HTR-8/SVneo (cell line): ENCODE data around the gene TPRN.

ENCODE experiments used
- DNase-seq: peaks from one replicate; pipeline ENCODE4 v3.0.0; 2011; ENCODE audit warnings: low spot score, mixed read lengths; ENCODE audit not compliant: insufficient read length
- FAIRE-seq: peaks from 2 replicates; lab custom pipeline; 2011; peaks lifted over from hg19 to GRCh38; lab: Jason Lieb, UNC

TPRN gene

DNA sequence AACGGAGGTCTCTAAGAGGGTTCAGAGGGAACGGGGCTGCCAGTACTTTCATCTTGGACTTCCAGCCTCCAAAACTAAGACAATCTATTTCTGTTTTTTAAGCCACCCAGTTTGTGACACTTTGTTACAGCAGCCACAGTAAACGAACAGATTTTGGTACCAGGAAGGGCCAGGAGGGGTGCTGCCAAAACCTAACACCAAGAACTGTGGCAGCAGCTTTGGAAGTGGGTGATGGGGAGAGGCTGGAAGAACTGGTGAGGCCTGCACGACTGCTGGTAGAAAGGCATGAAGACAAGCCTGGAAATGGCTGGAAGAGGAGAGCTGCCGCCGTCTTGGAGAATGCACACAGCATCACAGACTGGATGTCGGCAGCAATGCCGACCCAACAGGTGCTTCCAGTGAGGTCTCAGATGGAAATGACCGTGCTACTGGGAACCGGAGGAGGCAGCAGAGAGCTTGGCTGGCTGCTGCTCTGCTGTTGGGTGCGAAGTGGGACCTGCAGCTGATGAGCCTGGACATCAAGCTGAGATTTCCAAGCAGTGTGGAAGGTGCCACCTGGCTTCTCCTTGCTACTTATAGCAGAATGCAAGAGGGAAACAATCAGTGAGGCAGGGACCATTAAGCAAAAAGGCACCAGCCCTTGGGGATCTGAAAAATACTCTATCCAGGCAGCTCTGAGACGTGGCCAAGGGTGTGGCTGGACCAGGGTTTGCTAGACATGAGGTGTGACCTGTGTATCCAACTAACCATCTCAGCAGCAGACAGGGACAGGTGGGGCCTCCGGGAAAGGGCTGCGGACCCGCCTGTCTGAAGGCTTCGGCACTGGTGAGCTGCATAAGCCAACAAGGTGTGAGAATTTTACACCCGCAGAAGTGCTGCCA, 24.0 kb downstream of the TPRN start:
- DNase-seq (no peak), FAIRE-seq (no peak)

GRCh38 chr9:137175345-137175961, 25.1 kb downstream of the TPRN start:
- no peak for DNase-seq
- no peak for FAIRE-seq

DNA sequence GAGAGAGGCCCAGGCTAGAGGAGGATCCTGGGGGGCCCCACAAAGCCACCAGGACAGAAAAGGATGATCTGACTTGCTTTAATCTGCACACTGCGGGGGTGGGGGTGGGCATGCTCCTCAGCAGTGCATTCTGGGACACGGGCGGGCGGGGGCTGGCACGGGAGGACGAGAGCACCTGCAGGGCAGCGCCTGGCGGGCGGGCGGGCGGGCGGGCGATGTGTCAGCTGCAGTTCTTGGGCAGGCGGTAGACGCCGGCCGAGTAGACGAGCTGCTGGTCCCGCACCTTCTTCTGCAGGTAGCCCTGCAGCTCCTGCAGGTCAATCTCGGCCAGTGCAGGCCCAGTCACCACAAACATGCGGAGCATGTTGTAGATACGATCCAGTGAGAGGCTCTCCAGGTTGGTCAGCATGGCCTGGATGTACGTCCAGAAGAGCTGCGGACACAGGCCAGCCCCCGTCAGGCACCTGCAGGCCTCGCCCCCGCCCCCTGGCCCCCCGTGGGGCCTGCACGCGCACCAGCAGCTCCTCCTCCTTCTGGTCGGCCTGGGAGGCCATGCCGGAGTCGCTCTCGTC, 25.7 kb downstream of the TPRN start:
- no peak for FAIRE-seq
- no peak for DNase-seq

GRCh38 chr9:137173796-137174664, 26.5 kb downstream of the TPRN start:
- no peak for DNase-seq
- no peak for FAIRE-seq

DNA sequence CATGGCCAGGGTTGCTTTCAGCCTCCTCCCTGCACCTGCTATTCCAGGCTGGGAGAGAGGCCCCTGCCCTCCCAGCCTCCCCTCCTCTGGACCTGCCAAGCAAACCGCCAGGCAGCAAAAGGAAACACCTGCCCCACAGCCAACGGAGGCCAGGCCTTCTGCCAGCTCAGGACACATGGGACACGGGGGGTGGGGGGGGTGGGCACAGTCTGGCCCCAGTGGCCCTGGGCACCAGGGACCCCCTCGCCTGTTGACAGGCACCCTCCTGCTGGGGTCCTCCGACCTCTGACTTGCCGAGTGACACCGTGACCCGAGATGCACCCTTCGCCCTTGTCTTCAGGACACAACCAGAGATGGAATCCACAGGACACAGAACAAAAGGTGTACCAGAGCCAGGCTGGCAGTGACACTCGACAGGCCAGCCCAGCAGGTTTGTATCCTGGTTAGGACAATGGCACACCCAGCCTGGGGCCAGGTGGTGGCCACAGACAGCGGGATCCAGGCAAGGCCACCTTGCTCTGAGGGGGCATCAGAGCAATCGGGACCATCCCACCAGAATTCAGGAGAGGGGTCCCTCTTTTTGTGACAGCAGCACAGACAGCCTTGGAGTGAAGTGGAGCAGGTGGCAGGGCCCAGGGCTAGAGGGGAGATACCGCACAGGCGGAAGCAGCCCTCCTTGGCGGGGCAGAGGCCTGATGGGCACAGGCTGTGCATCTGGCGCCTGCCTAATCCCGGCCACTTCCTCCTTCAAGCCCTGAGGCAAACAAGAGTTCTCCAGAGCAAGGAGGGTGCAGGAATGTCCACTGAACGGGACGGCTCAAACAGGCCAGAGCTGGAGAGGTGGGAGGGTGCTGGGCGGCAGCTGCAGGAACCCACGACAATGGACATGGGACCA, 27.4 kb downstream of the TPRN start:
- DNase-seq = no peak
- FAIRE-seq = no peak

DNA sequence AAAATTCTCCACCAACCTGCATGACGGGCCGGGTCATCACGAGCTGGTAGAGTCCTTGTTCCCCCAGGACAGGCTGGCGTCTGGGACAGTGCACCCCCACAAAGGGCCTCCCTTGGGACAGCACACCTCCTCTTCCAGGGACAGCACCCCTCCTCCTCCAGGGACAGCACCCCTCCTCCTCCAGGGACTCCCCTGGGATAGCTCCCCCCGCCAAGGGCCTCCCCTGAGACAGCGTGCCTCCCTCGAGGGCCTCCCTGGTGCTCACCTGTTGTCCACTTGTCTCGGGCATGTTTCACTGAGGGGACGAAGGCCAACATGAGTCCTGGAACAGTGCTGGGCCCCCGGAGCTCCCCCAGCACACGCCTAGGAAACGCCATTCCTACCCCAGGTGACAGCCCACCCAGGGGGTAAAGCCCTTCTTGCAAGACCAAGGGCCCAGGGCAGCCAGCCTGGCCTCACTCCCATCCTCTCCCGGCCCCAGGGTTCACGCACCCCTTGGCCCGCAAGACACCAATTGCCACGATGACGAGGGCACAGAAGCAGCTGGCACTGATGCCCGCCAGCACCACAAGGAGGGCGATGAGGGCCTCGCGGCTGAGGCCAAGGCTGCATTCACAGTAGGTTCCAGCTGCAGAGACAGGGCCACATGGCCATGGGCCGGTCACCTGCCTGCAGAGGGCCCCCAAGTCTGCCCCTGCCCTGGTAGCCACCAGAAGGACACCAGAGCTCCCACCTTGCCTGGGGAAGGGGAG, 29.2 kb downstream of the TPRN start:
- no peak for FAIRE-seq
- DNase-seq = no peak

DNA sequence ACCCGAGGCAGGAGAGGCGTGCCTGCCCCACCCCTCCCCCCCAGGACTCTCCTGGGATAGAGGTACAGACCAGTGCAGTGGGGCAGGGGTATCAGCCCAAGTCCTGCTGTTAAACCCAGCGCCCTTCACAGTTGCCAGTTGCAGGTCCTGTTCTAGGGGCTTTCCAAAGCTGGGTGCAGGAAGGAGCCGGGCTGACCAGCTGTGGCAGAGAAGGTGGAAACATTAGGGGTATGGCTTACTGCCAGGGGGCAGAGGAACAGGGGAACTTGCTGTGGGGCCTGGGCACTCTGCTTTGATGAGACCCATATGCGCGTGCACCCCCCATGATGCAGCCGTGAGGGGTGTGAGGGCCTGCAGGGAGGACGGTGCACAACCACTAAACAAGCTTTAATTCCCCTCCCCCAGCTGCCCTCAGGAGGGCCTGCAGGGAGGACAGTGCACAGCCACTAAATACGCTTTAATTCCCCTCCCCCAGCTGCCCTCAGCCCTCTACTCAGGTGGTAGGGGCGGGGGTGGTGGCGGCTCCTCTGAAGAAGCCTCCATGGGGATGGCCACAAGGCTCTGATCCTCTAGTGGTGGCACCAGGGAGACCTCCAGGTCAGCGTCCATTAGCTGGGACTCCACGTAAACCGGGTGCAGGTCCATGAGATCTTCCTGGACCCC, 29.9 kb downstream of the TPRN start:
- FAIRE-seq (no peak), DNase-seq (no peak)

DNA sequence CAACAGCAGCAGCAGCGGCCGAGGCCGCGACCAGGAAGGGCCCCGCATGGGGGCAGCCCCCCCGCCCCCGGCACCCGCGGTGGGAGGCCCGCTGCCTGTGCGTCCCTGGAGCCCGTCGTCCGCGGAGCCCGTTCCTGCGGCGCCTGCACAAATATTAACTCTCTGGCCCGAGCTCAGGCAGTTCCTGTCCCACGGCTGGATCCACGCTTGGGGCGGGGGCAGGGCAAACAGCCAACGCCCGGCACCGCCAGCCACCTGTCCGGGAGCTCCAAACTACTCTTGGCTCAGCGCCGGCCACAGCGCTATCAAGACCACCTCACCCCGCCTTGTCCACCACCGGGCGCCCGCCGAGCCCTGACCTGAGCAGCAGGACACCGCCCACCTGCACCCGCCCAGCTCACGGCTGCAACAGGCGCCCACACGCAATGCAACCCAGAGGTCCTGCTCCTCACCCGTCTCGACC, 30.6 kb downstream of the TPRN start, which contains the start of gene LRRC26:
LRRC26 (minus strand) TSS at position 156 of the 463 bp plus-strand sequence; CDS start at position 48, 108 bp downstream.
- FAIRE-seq (no peak), DNase-seq (no peak)

GRCh38 chr9:137168904-137169856, 31.4 kb downstream of the TPRN start:
- no peak for FAIRE-seq
- peak; percentile 60 for DNase-seq

GRCh38 chr9:137168573-137168903, 32.0 kb downstream of the TPRN start:
- no peak for FAIRE-seq
- DNase-seq = no peak

GRCh38 chr9:137167747-137168572, 32.6 kb downstream of the TPRN start:
- peak; percentile 46 for DNase-seq

GRCh38 chr9:137167277-137167746, 33.2 kb downstream of the TPRN start:
- no peak for DNase-seq
- no peak for FAIRE-seq

More at GRCh38 chr9:137167747-137168572, 32.6 kb downstream of the TPRN start:
- no peak for FAIRE-seq

DNA sequence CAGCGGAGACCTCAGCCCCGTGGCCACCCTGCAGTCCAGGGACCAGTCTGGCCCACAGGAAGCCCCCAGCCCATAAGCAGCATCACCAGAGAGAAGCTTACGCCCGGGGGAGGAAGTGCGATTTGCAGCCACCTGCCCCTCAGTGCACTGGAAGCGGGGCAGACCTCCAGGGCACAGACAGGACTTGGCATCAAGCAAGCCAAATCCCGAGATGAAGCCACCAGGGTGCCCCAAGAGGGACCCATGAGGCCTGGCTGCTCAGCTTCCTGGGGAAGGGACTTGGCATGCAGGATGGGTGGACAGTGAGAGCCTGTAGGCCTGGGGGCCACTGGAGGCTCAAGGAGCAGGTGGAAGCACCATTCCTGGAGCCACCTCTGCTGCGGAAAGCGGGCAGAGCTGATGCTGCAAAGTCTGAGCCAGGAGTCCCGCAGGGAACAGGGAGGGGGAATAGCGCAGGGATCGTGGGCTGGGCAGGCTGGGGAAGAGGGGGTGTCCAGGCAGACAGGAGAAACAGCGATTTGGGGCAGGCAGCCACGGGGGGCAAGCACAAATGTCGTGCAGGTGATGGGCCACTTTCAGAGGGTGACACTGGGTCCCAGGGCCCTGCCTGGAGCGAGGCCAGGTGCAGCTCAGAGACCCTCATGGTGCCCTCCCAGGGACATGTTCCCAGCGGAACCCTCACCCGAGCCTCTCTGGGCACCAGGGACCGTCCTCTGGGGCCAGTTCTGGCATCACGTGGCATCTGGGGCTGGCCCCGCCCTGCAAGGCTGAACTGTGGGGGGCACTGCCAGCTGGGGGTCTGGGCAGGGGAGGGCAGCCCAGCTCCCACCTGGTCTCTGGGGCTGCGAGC, 33.9 kb downstream of the TPRN start:
- FAIRE-seq = no peak

GRCh38 chr9:137165250-137165836, 35.2 kb downstream of the TPRN start:
- DNase-seq (no peak), FAIRE-seq (no peak)

More for the DNA sequence above, 33.9 kb downstream of the TPRN start:
- DNase-seq = no peak
